DOHH2 (cell line): ENCODE data around the gene GPX4.

ENCODE experiments used
- H3F3A ChIP-seq: fragments of 200-600 bp; sonication (generic), shearing (Covaris generic); 2 replicates; pipeline ENCODE4 v1.6.0; 2016; ENCODE audit warnings: antibody characterized with exemption, mild to moderate bottlenecking; ENCODE audit not compliant: control insufficient read depth, insufficient read depth
- H3K27ac ChIP-seq: fragments of 200-600 bp; sonication (generic); 2 replicates; pipeline ENCODE4 v1.5.1; 2014; ENCODE audit warnings: low read depth, mild to moderate bottlenecking, low read length, moderate library complexity
- H3K27me3 ChIP-seq: fragments of 200-600 bp; sonication (generic); 2 replicates; pipeline ENCODE4 v1.6.1; 2014; ENCODE audit warnings: mild to moderate bottlenecking, low read length, mixed read lengths; ENCODE audit not compliant: control insufficient read depth
- H3K36me3 ChIP-seq: fragments of 200-600 bp; sonication (generic); 2 replicates; pipeline ENCODE4 v1.6.1; 2014; ENCODE audit warnings: mild to moderate bottlenecking, low read length, moderate library complexity, mixed read lengths; ENCODE audit not compliant: control insufficient read depth
- H3K4me1 ChIP-seq: fragments of 200-600 bp; sonication (generic); 2 replicates; pipeline ENCODE4 v1.6.1; 2014; ENCODE audit warnings: mild to moderate bottlenecking, low read length, mixed read lengths; ENCODE audit not compliant: control insufficient read depth
- H3K4me2 ChIP-seq: fragments of 200-600 bp; sonication (generic); 2 replicates; pipeline ENCODE4 v1.6.0; 2014; ENCODE audit warnings: mild to moderate bottlenecking, low read length, moderate library complexity
- H3K4me3 ChIP-seq: fragments of 200-600 bp; sonication (generic); 2 replicates; pipeline ENCODE4 v1.5.1; 2014; ENCODE audit warnings: mild to moderate bottlenecking, low read length, mixed read lengths
- H3K79me2 ChIP-seq: fragments of 200-600 bp; sonication (generic); 2 replicates; pipeline ENCODE4 v1.6.1; 2014; ENCODE audit warnings: mild to moderate bottlenecking, low read length, mixed read lengths; ENCODE audit not compliant: control insufficient read depth
- H3K9me2 ChIP-seq: fragments of 200-600 bp; sonication (generic); replicated peaks from 2 replicates; pipeline ENCODE4 v1.6.1; 2014; ENCODE audit warnings: mild to moderate bottlenecking, low read length, mixed read lengths; ENCODE audit not compliant: control insufficient read depth
- H3K9me3 ChIP-seq: fragments of 200-600 bp; sonication (generic); 2 replicates; pipeline ENCODE4 v1.6.1; 2014; ENCODE audit warnings: antibody characterized with exemption, low read length, mixed read lengths; ENCODE audit not compliant: control insufficient read depth, insufficient read depth
- H4K20me1 ChIP-seq: fragments of 200-600 bp; sonication (generic); 2 replicates; pipeline ENCODE4 v1.6.0; 2014; ENCODE audit warnings: low read depth, mild to moderate bottlenecking, antibody characterized with exemption, low read length, moderate library complexity; ENCODE audit not compliant: control insufficient read depth, insufficient read depth
- CTCF ChIP-seq: fragments of 200-600 bp; sonication (generic); IDR thresholded peaks from one replicate; pipeline ENCODE4 v1.5.1; 2014; ENCODE audit warnings: antibody characterized with exemption, mild to moderate bottlenecking, low read depth, low read length; ENCODE audit not compliant: poor library complexity, severe bottlenecking
- EZH2phosphoT487 ChIP-seq: fragments of 200-600 bp; sonication (generic); IDR thresholded peaks from 2 replicates; pipeline ENCODE4 v1.6.1; 2017; ENCODE audit warnings: borderline replicate concordance, mild to moderate bottlenecking, antibody characterized with exemption, low read length, moderate library complexity, mixed read lengths

GPX4 gene

GRCh38 chr19:1055886-1056620 lies 47.7 kb upstream of the GPX4 start:
- Histone ChIP-seq H3K27ac (no peak overlapping the region), H3K9me2 (no peaks in the 10 kb centered on the region), H3K4me3 (no peak overlapping the region), H3K9me3 (no peaks in the 10 kb centered on the region), H3F3A (no peaks in the 10 kb centered on the region), H3K36me3 (peaks cover 17% of the 10 kb centered on the region), H3K4me2 (no peak overlapping the region), H3K4me1 (peaks cover 10% of the 10 kb centered on the region; the same call in 1 of the 2 replicates), H3K79me2 (no peaks in the 10 kb centered on the region), H3K27me3 (no peaks in the 10 kb centered on the region), H4K20me1 (no peaks in the 10 kb centered on the region)
- TF ChIP-seq CTCF (no peak), EZH2phosphoT487 (no peak)

GRCh38 chr19:1057176-1057855 lies 46.5 kb upstream of the GPX4 start:
- Histone ChIP-seq H3K9me2 (no peaks in the 10 kb centered on the region), H3K36me3 (peaks cover 19% of the 10 kb centered on the region), H3K4me2 (no peak overlapping the region), H3K79me2 (no peaks in the 10 kb centered on the region), H3K4me3 (no peak overlapping the region), H3K9me3 (no peaks in the 10 kb centered on the region), H3K27me3 (no peaks in the 10 kb centered on the region), H4K20me1 (no peaks in the 10 kb centered on the region), H3F3A (no peaks in the 10 kb centered on the region), H3K27ac (no peak overlapping the region), H3K4me1 (peaks cover 10% of the 10 kb centered on the region; the same call in 1 of the 2 replicates)
- TF ChIP-seq CTCF (peak; percentile 62), EZH2phosphoT487 (no peak)

- no peaks in the 10 kb centered on the region for H3K9me2 ChIP-seq
- H3K79me2 ChIP-seq: no peaks in the 10 kb centered on the region
- H3K4me2 ChIP-seq: no peak overlapping the region
- peaks cover 21% of the 10 kb centered on the region for H3K36me3 ChIP-seq
- no peaks in the 10 kb centered on the region for H3K9me3 ChIP-seq
- H3K4me3 ChIP-seq: no peak overlapping the region
- H3K27ac ChIP-seq: no peak overlapping the region
- H3K27me3 ChIP-seq: no peaks in the 10 kb centered on the region
- peaks cover 10% of the 10 kb centered on the region; the same call in 1 of the 2 replicates for H3K4me1 ChIP-seq
- no peak for TF ChIP-seq CTCF
- no peak for TF ChIP-seq EZH2phosphoT487
- H3F3A ChIP-seq: no peaks in the 10 kb centered on the region
- no peaks in the 10 kb centered on the region for H4K20me1 ChIP-seq
Observed at GRCh38 chr19:1058112-1058511, 45.7 kb upstream of the GPX4 start.
